ENCODE results near the gene CWC27.

The CWC27 gene

GRCh38 chr5:64763948-64764503 lies 4.7 kb upstream of the CWC27 start:
- Histone ChIP-seq H3K36me3 (ENCODE audit: insufficient read depth, low read length) (peaks cover 10% of the 10 kb centered on the region), H3K27me3 (ENCODE audit: control insufficient read depth in 1 of 2, insufficient read depth in 2 of 2, low read length in 2 of 2) (no peaks in the 10 kb centered on the region), H3K9me3 (ENCODE audit: low read length) (no peaks in the 10 kb centered on the region), H3K4me3 (ENCODE audit: low read depth in 1 of 2, low read length in 2 of 2) (no peak overlapping the region), H3K4me1 (ENCODE audit: insufficient read depth, low read length) (peaks cover 34% of the 10 kb centered on the region), H3K27ac (ENCODE audit: low read depth, low read length) (no peak overlapping the region), H3K9ac (ENCODE audit: low read length) (no peak overlapping the region)

GRCh38 chr5:64765804-64766504 lies 2.8 kb upstream of the CWC27 start:
- Histone ChIP-seq H3K9me3 (ENCODE audit: low read length) (no peaks in the 10 kb centered on the region), H3K27ac (ENCODE audit: low read depth, low read length) (no peak overlapping the region), H3K9ac (ENCODE audit: low read length) (no peak overlapping the region), H3K27me3 (ENCODE audit: control insufficient read depth in 1 of 2, insufficient read depth in 2 of 2, low read length in 2 of 2) (no peaks in the 10 kb centered on the region), H3K4me3 (ENCODE audit: low read depth in 1 of 2, low read length in 2 of 2) (no peak overlapping the region), H3K4me1 (ENCODE audit: insufficient read depth, low read length) (peaks cover 45% of the 10 kb centered on the region), H3K36me3 (ENCODE audit: insufficient read depth, low read length) (peaks cover 10% of the 10 kb centered on the region)

GRCh38 chr5:64766941-64767340 lies 1.8 kb upstream of the CWC27 start:
- Histone ChIP-seq H3K9ac (ENCODE audit: low read length) (peak overlapping the region; percentile 31), H3K9me3 (ENCODE audit: low read length) (no peaks in the 10 kb centered on the region), H3K27ac (ENCODE audit: low read depth, low read length) (no peak overlapping the region), H3K4me3 (ENCODE audit: low read depth in 1 of 2, low read length in 2 of 2) (peak overlapping the region; percentile 66 to 98), H3K4me1 (ENCODE audit: insufficient read depth, low read length) (peaks cover 45% of the 10 kb centered on the region), H3K36me3 (ENCODE audit: insufficient read depth, low read length) (peaks cover 10% of the 10 kb centered on the region), H3K27me3 (ENCODE audit: control insufficient read depth in 1 of 2, insufficient read depth in 2 of 2, low read length in 2 of 2) (no peaks in the 10 kb centered on the region)

- peaks cover 45% of the 10 kb centered on the region for H3K4me1 ChIP-seq (ENCODE audit: insufficient read depth, low read length)
- H3K36me3 ChIP-seq (ENCODE audit: insufficient read depth, low read length): peaks cover 10% of the 10 kb centered on the region
- peak overlapping the region; percentile 70 for H3K27ac ChIP-seq (ENCODE audit: low read depth, low read length)
- no peaks in the 10 kb centered on the region for H3K9me3 ChIP-seq (ENCODE audit: low read length)
- peak overlapping the region; percentile 86 for H3K9ac ChIP-seq (ENCODE audit: low read length)
- H3K4me3 ChIP-seq (ENCODE audit: low read depth in 1 of 2, low read length in 2 of 2): peak overlapping the region; percentile 66 to 98
- no peaks in the 10 kb centered on the region for H3K27me3 ChIP-seq (ENCODE audit: control insufficient read depth in 1 of 2, insufficient read depth in 2 of 2, low read length in 2 of 2)
These were observed 772 bp upstream of the CWC27 start for GRCh38 chr5:64767959-64768357.

DNA sequence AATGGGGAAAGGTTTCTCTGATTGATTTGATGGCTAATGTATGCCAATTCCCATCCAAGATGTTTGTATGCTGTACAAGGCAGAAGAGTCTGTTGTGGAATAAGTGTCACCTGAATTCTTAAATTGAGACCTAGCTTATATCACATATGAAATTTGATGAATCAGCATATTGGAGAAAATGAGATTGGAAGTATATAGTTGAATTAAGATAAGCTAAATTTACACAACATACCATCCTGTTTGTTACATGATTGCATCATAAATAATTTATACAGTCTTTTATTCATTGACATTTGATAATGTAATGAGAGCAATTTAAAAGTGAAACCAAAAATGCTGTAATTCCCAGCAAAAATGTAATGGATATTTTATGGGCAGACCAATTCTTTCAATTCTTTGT lies 1.1 kb downstream of the CWC27 start:
- no peaks in the 10 kb centered on the region for H3K9me3 ChIP-seq (ENCODE audit: low read length)
- H3K9ac ChIP-seq (ENCODE audit: low read length): no peak overlapping the region
- H3K4me1 ChIP-seq (ENCODE audit: insufficient read depth, low read length): peaks cover 45% of the 10 kb centered on the region
- no peaks in the 10 kb centered on the region for H3K27me3 ChIP-seq (ENCODE audit: control insufficient read depth in 1 of 2, insufficient read depth in 2 of 2, low read length in 2 of 2)
- peaks cover 5% of the 10 kb centered on the region for H3K36me3 ChIP-seq (ENCODE audit: insufficient read depth, low read length)
- peak overlapping the region; percentile 75 to 98 for H3K4me3 ChIP-seq (ENCODE audit: low read depth in 1 of 2, low read length in 2 of 2)
- H3K27ac ChIP-seq (ENCODE audit: low read depth, low read length): no peak overlapping the region

GRCh38 chr5:64771736-64772135 lies 3.0 kb downstream of the CWC27 start:
- Histone ChIP-seq H3K9me3 (ENCODE audit: low read length) (no peaks in the 10 kb centered on the region), H3K27me3 (ENCODE audit: control insufficient read depth in 1 of 2, insufficient read depth in 2 of 2, low read length in 2 of 2) (no peaks in the 10 kb centered on the region), H3K9ac (ENCODE audit: low read length) (no peak overlapping the region), H3K4me1 (ENCODE audit: insufficient read depth, low read length) (peaks cover 29% of the 10 kb centered on the region), H3K36me3 (ENCODE audit: insufficient read depth, low read length) (peaks cover 9% of the 10 kb centered on the region), H3K27ac (ENCODE audit: low read depth, low read length) (no peak overlapping the region), H3K4me3 (ENCODE audit: low read depth in 1 of 2, low read length in 2 of 2) (no peak overlapping the region)

GRCh38 chr5:64773533-64773932 lies 4.8 kb downstream of the CWC27 start:
- Histone ChIP-seq H3K9ac (ENCODE audit: low read length) (no peak overlapping the region), H3K4me1 (ENCODE audit: insufficient read depth, low read length) (peaks cover 19% of the 10 kb centered on the region), H3K27ac (ENCODE audit: low read depth, low read length) (no peak overlapping the region), H3K4me3 (ENCODE audit: low read depth in 1 of 2, low read length in 2 of 2) (no peak overlapping the region), H3K9me3 (ENCODE audit: low read length) (no peaks in the 10 kb centered on the region), H3K36me3 (ENCODE audit: insufficient read depth, low read length) (peaks cover 9% of the 10 kb centered on the region), H3K27me3 (ENCODE audit: control insufficient read depth in 1 of 2, insufficient read depth in 2 of 2, low read length in 2 of 2) (no peaks in the 10 kb centered on the region)

- Histone ChIP-seq H3K9me3 (ENCODE audit: low read length) (no peaks in the 10 kb centered on the region), H3K27me3 (ENCODE audit: control insufficient read depth in 1 of 2, insufficient read depth in 2 of 2, low read length in 2 of 2) (no peaks in the 10 kb centered on the region), H3K4me1 (ENCODE audit: insufficient read depth, low read length) (peaks cover 7% of the 10 kb centered on the region), H3K36me3 (ENCODE audit: insufficient read depth, low read length) (peaks cover 9% of the 10 kb centered on the region), H3K9ac (ENCODE audit: low read length) (no peak overlapping the region), H3K27ac (ENCODE audit: low read depth, low read length) (no peak overlapping the region), H3K4me3 (ENCODE audit: low read depth in 1 of 2, low read length in 2 of 2) (no peak overlapping the region)
These were observed 6.6 kb downstream of the CWC27 start for GRCh38 chr5:64775291-64775690.

- Histone ChIP-seq H3K27ac (ENCODE audit: low read depth, low read length) (no peak overlapping the region), H3K27me3 (ENCODE audit: control insufficient read depth in 1 of 2, insufficient read depth in 2 of 2, low read length in 2 of 2) (no peaks in the 10 kb centered on the region), H3K9ac (ENCODE audit: low read length) (no peak overlapping the region), H3K36me3 (ENCODE audit: insufficient read depth, low read length) (peaks cover 10% of the 10 kb centered on the region), H3K9me3 (ENCODE audit: low read length) (no peaks in the 10 kb centered on the region), H3K4me1 (ENCODE audit: insufficient read depth, low read length) (no peaks in the 10 kb centered on the region), H3K4me3 (ENCODE audit: low read depth in 1 of 2, low read length in 2 of 2) (no peak overlapping the region)
These were observed 15.8 kb downstream of the CWC27 start for GRCh38 chr5:64784451-64785025.

- no peaks in the 10 kb centered on the region for H3K9me3 ChIP-seq (ENCODE audit: low read length)
- H3K4me1 ChIP-seq (ENCODE audit: insufficient read depth, low read length): no peaks in the 10 kb centered on the region
- no peaks in the 10 kb centered on the region for H3K27me3 ChIP-seq (ENCODE audit: control insufficient read depth in 1 of 2, insufficient read depth in 2 of 2, low read length in 2 of 2)
- H3K36me3 ChIP-seq (ENCODE audit: insufficient read depth, low read length): peaks cover 15% of the 10 kb centered on the region
- no peak overlapping the region for H3K27ac ChIP-seq (ENCODE audit: low read depth, low read length)
- H3K9ac ChIP-seq (ENCODE audit: low read length): no peak overlapping the region
- no peak overlapping the region for H3K4me3 ChIP-seq (ENCODE audit: low read depth in 1 of 2, low read length in 2 of 2)
These were observed 17.6 kb downstream of the CWC27 start for GRCh38 chr5:64786372-64786771.

DNA sequence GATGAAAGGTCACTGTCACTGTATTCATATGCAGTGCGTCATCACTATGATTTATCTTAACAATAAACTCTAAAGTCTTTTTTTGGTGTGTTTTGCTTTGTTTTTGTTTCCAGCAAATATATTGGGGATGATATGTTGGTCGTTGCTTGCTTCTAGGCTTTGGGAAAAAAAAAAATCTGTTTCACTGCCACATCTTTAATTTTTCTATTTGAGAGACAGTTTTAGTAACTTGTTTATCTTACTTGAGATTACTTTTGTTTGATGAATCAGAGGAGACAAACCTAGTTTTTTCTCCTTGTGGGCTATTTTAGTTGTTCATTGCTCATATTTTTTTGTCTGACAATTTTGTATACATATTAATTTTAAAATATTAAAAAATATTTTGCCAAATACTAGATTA lies 19.4 kb downstream of the CWC27 start:
- Histone ChIP-seq H3K27me3 (ENCODE audit: control insufficient read depth in 1 of 2, insufficient read depth in 2 of 2, low read length in 2 of 2) (no peaks in the 10 kb centered on the region), H3K36me3 (ENCODE audit: insufficient read depth, low read length) (peaks cover 15% of the 10 kb centered on the region), H3K27ac (ENCODE audit: low read depth, low read length) (no peak overlapping the region), H3K9me3 (ENCODE audit: low read length) (no peaks in the 10 kb centered on the region), H3K4me3 (ENCODE audit: low read depth in 1 of 2, low read length in 2 of 2) (no peak overlapping the region), H3K9ac (ENCODE audit: low read length) (no peak overlapping the region), H3K4me1 (ENCODE audit: insufficient read depth, low read length) (no peaks in the 10 kb centered on the region)

- Histone ChIP-seq H3K27me3 (ENCODE audit: control insufficient read depth in 1 of 2, insufficient read depth in 2 of 2, low read length in 2 of 2) (no peaks in the 10 kb centered on the region), H3K36me3 (ENCODE audit: insufficient read depth, low read length) (peaks cover 10% of the 10 kb centered on the region), H3K4me3 (ENCODE audit: low read depth in 1 of 2, low read length in 2 of 2) (no peak overlapping the region), H3K27ac (ENCODE audit: low read depth, low read length) (no peak overlapping the region), H3K9ac (ENCODE audit: low read length) (no peak overlapping the region), H3K4me1 (ENCODE audit: insufficient read depth, low read length) (no peaks in the 10 kb centered on the region), H3K9me3 (ENCODE audit: low read length) (no peaks in the 10 kb centered on the region)
These were observed 20.7 kb downstream of the CWC27 start for GRCh38 chr5:64789457-64789856.

All from muscle layer of colon (tissue), 2 donors.